Measurements from ENCODE around the gene TPRA1.

GRCh38 chr3:127525373-127525772 is 65.2 kb downstream of the TPRA1 start:
- no peak for TF ChIP-seq CTCF (IDR thresholded peaks at IDR 0.05; ENCODE audit: insufficient read depth, low read depth, low read length)
- no peak for TF ChIP-seq EZH2 (IDR thresholded peaks at IDR 0.05; ENCODE audit: insufficient read depth, low read length)

Data from astrocyte (in vitro differentiated cells and primary cell).